ENCODE measurements around the gene SNAP23. TPM values are rescaled to one million over a fixed set of nuclear protein-coding genes. Genes with fewer than 3 reads are reported as not detected.
A peak's percentile ranks its signal among the peaks of the same experiment; 100 is the strongest.

The SNAP23 gene
- total RNA-seq, 1 donor from 2014 or later = 68.4 TPM

- H3K27ac Mint-ChIP-seq = no peak overlapping the region
- no peaks in the 10 kb centered on the region for H3K9me3 Mint-ChIP-seq
Observed at GRCh38 chr15:42453826-42454225, 41.6 kb upstream of the SNAP23 start.

GRCh38 chr15:42456531-42456930 lies 38.9 kb upstream of the SNAP23 start:
- TF ChIP-seq CTCF (conservative IDR thresholded peaks at IDR 0.05) = no peak
- H3K27me3 Mint-ChIP-seq = no peaks in the 10 kb centered on the region
- H3K27ac Mint-ChIP-seq = peak overlapping the region; percentile 76
- no peak for DNase-seq (ENCODE audit: extremely low spot score, unreplicated experiment)
- peaks cover 20% of the 10 kb centered on the region for H3K4me1 Mint-ChIP-seq (ENCODE audit: unreplicated experiment)
- peaks cover 10% of the 10 kb centered on the region for H3K36me3 Mint-ChIP-seq
- H3K9me3 Mint-ChIP-seq = no peaks in the 10 kb centered on the region
- H3K4me3 Mint-ChIP-seq = peak overlapping the region; percentile 70

More at GRCh38 chr15:42453826-42454225, 41.6 kb upstream of the SNAP23 start:
- H3K36me3 Mint-ChIP-seq = peaks cover 27% of the 10 kb centered on the region
- H3K27me3 Mint-ChIP-seq = no peaks in the 10 kb centered on the region
- no peak overlapping the region for H3K4me3 Mint-ChIP-seq
- no peak for DNase-seq (ENCODE audit: extremely low spot score, unreplicated experiment)
- H3K4me1 Mint-ChIP-seq (ENCODE audit: unreplicated experiment) = peaks cover 16% of the 10 kb centered on the region
- no peak for TF ChIP-seq CTCF (conservative IDR thresholded peaks at IDR 0.05)

GRCh38 chr15:42456971-42457370 lies 38.5 kb upstream of the SNAP23 start:
- no peak for TF ChIP-seq CTCF (conservative IDR thresholded peaks at IDR 0.05)
- no peak for DNase-seq (ENCODE audit: extremely low spot score, unreplicated experiment)
- no peaks in the 10 kb centered on the region for H3K9me3 Mint-ChIP-seq
- peak overlapping the region; percentile 76 for H3K27ac Mint-ChIP-seq
- peak overlapping the region; percentile 70 for H3K4me3 Mint-ChIP-seq
- H3K27me3 Mint-ChIP-seq = no peaks in the 10 kb centered on the region
- H3K4me1 Mint-ChIP-seq (ENCODE audit: unreplicated experiment) = peaks cover 20% of the 10 kb centered on the region
- H3K36me3 Mint-ChIP-seq = peaks cover 6% of the 10 kb centered on the region

- Mint-ChIP-seq H3K27ac (peak overlapping the region; percentile 76), H3K4me1 (ENCODE audit: unreplicated experiment) (peaks cover 20% of the 10 kb centered on the region), H3K36me3 (peaks cover 6% of the 10 kb centered on the region), H3K9me3 (no peaks in the 10 kb centered on the region), H3K27me3 (no peaks in the 10 kb centered on the region), H3K4me3 (peak overlapping the region; percentile 70)
- no peak for TF ChIP-seq CTCF (conservative IDR thresholded peaks at IDR 0.05)
- no peak for DNase-seq (ENCODE audit: extremely low spot score, unreplicated experiment)
Observed at GRCh38 chr15:42457445-42458442, 37.7 kb upstream of the SNAP23 start.

- no peak for TF ChIP-seq CTCF (conservative IDR thresholded peaks at IDR 0.05)
- Mint-ChIP-seq H3K9me3 (no peaks in the 10 kb centered on the region), H3K36me3 (peaks cover 6% of the 10 kb centered on the region), H3K27me3 (no peaks in the 10 kb centered on the region), H3K4me1 (ENCODE audit: unreplicated experiment) (peaks cover 20% of the 10 kb centered on the region), H3K27ac (no peak overlapping the region), H3K4me3 (no peak overlapping the region)
- no peak for DNase-seq (ENCODE audit: extremely low spot score, unreplicated experiment)
Observed at GRCh38 chr15:42461261-42461660, 34.2 kb upstream of the SNAP23 start.

All from type B pancreatic cell (in vitro differentiated cells).